Right forelimb (tissue), 1 donor: ENCODE data around the gene CLK4.

Source experiments
- DNase-seq: peaks from one replicate; pipeline ENCODE4 v3.0.0-alpha.2; 2018

The CLK4 gene

DNA sequence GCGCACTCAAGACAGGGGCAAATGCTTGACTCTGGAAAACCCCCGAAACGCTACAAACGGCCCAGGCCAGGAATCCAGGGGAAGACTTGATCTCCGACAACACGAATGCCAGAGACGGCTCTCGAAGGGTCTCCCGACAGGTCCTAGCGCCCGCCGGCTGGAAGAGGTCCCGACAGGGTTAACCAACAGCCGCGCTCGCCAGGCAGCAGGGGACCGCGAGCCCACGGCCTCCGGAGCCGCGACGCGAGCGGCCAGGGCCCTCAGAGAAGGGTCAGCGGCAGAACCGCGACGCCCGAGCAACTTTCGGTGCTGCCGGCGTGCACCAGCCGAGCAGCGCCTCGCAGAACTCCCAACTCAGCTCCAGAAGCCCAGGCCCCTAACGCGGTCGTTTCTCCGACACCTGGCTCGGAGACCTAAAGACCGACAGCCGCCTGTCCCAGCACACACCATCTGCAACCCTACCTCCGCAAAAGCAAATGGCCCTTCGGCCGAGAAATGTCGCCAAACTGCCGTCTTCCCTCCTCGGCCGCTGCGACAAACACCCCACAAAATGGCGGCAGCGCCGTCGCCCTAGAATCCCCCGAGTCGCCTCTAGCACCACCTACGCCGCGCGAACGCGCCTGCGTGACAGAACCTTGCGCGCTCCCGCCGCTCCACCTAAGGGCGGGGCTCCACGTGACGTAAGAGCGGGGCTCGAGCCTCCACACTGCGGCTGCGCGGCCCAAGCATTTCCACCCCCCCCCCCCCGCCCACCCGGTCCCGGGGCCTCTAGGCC, at the start of gene CLK4:
CLK4 (minus strand) TSS at position 567 of the 775 bp plus-strand sequence. CDS start 3,634 bp downstream, outside the sequence.
- peak; percentile 98 for DNase-seq

DNA sequence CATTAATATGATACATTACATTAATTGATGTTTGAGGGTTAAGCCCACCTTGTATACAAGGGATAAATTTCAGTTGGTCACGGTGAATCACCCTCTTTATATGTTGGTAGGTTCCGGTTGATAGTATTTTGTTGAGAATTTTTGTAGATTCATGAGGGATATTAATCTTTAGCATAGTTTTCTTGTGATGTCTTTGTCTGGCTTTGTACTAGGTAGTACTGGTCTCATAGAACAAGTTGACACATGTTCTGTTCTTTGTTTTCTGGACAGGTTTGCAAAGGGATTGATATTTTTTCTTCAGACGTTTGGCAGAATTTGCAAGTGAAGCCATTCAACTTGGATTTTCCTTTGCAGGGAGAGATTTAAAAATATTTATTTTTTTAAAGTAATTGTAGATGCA, 49.1 kb upstream of the CLK4 start:
- no peak for DNase-seq

DNA sequence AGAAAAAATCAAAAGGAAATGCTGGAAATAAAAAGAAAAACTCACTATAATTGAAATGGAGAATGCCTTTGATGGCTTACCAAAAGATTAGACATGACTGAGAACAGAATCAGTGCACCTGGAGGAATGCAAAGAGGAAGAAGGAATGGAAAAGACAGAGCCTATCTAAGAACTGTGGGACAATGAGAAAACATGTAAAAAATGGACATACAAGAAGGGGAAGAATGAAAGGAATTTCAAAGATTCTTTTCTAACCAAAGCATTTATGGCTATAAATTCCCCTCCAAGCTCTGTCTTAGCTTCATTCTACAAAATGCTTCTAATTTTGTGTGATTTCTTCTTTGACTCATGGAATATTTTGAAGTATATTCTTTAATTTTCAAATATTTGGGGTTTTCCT, 47.5 kb upstream of the CLK4 start:
- no peak for DNase-seq

GRCh38 chr5:178673801-178674295, 47.0 kb upstream of the CLK4 start:
- DNase-seq: no peak

- no peak for DNase-seq
These were observed 45.8 kb upstream of the CLK4 start for GRCh38 chr5:178672630-178673029.

GRCh38 chr5:178671602-178672144, 44.8 kb upstream of the CLK4 start:
- DNase-seq: no peak

- no peak for DNase-seq
These were observed 43.6 kb upstream of the CLK4 start for GRCh38 chr5:178670351-178670885.

DNA sequence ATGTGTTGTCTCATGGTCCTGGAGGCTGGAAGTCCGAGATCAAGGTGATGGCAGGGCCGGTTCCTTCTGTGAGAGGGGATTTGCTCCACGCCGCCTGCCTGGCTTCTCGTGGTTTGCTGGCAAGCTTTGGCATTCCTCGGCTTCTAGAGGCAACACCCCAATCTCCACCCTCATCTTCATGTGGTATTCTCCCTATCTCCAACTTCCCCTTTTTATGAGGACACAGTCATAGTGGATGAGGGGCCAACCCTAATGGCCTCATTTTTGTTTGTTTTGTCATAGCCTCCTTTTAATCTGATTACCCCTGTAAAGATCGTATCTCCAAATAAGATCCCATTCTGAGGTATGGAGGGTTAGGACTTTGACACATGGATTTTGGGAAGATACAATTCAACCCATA, 41.7 kb upstream of the CLK4 start:
- no peak for DNase-seq

DNA sequence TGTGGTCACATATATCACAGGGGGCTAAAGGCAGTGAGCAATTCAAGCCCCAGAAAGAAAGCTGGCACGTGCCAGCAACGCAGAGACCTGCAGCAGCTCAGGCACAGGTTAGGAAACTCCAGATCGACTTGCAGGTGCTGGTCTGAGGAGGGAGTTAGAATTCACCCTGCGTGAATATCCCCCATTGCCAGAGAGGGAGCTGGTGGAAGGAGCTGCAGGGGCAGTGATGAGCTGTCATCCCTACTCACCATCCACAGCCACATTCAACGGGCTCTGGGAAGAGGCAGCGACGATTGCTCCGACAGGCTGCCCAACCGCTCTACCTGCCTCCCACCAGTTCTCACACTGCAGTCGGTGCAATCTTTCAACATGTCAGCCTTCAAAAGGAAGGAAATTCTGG, 40.8 kb upstream of the CLK4 start:
- DNase-seq: no peak

- DNase-seq: no peak
These were observed 40.3 kb upstream of the CLK4 start for GRCh38 chr5:178667101-178667500.

DNA sequence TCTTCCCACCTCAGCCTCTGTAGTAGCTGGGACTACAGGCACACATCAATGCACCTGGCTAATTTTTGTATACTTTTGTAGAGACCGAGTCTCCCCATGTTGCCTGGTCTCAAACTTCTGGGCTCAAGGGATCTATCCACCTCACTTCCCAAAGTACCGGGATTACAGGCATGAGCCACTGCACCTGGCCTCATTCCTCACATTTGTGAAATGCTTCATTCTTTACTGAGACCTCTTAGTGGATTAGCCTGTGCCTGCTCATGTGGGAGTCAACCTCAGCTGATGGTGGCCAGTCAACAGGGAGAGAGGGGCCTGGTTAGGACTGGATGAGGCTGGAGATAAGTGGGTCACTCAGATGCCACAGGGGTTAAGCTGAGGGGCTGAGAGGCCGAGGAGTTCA, 37.3 kb upstream of the CLK4 start:
- no peak for DNase-seq

GRCh38 chr5:178662541-178662860, 35.7 kb upstream of the CLK4 start:
- DNase-seq: no peak

DNA sequence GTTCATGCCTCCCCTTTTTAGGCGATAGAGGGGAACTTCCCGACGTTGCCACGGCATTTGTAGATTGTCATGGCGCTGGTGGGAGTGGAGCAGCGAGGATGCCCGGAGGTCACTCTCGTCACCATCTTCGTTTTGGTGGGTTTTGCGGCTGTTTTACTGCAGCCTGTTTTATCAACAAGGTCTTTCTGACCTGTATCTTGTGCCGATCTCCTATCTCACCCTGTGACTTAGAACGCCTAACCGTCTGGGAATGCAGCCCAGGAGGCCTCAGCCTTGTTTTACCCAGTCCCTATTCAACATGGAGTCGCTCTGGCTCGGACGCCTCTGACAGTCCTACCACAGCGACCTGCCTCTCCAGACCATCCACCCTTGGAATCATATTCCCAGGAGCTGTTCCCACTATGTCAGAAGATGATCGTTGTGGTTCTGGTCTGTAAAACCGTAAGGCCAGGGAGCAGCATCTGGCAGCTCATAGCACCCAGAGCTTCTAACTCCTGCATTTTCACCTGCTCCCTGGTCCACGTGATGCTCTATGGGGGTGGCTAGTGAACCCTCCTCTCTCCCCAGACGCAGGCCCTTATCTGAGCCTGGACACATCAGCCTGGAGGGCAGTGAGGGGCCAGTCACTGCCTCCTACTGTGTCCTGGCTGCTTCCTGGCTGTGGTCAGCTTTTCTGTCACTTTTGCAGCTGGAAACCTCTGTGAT, 35.1 kb upstream of the CLK4 start:
- no peak for DNase-seq

- no peak for DNase-seq
These were observed 24.4 kb upstream of the CLK4 start for GRCh38 chr5:178651046-178651810.

- DNase-seq: no peak
These were observed 23.4 kb upstream of the CLK4 start for GRCh38 chr5:178650214-178650613.

- no peak for DNase-seq
These were observed 22.7 kb upstream of the CLK4 start for GRCh38 chr5:178649580-178649979.

DNA sequence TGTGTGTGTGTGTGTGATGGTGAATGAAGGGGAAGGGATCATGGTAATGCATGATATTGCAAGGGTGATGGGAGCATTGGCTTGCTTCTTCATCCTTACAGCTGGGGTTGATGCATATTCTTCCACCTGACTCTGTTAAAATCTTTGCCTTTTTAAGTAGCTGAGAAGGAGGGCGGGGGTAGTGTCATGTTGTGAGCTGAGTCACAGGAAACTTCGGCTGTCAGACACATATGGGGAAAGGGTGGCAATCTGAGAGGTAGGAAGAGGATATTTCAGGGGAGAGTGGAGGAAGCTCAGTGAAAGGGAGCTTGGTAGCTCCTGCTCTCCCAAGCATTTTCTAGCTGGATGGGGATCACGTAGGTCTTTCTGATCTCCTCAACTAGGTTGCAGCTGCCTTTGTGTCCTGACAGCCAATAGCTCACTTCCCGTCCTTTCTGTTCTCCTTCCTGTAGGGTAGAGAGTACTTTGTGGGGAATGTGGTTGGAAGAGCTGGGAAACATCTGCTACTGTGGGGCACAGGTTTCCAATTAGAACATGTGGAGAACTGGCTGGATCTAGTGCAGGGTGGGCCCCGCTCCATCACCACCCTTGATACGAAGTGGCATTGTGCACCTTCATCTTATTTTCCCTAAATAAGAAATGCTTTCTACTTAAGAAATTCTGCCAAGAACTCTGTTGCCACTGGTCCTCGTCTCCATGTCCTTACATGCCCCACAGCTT, 18.1 kb upstream of the CLK4 start:
- no peak for DNase-seq

DNA sequence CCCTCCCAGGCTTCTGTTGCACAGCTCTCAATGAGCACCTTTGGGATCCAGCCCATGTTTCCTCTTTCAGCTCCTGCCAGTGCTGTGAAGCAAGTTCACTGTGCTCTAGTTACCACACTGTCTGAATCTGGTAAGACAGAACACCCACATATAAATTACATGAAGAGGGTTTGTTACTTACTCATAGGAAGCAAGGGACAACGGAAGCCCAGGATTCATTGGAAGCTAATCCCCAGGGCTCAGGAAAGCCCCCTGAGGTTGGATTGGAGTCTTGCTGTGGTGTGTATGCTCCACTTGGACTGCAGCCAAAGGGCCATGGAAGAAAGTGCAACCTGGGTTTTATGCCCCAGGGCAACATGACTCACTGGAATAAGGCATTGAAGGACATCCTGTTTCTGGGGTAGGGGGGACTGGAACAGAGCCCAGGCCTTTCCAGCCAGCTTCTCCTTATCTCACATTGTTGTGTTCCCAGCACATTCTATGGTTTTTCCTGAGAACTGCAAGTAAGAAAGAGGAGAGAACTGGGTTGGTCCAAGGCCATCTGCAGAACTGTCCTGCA, 15.6 kb upstream of the CLK4 start:
- no peak for DNase-seq

- DNase-seq: no peak
These were observed 14.9 kb upstream of the CLK4 start for GRCh38 chr5:178641711-178642110.

GRCh38 chr5:178640331-178641045, 13.6 kb upstream of the CLK4 start:
- no peak for DNase-seq

DNA sequence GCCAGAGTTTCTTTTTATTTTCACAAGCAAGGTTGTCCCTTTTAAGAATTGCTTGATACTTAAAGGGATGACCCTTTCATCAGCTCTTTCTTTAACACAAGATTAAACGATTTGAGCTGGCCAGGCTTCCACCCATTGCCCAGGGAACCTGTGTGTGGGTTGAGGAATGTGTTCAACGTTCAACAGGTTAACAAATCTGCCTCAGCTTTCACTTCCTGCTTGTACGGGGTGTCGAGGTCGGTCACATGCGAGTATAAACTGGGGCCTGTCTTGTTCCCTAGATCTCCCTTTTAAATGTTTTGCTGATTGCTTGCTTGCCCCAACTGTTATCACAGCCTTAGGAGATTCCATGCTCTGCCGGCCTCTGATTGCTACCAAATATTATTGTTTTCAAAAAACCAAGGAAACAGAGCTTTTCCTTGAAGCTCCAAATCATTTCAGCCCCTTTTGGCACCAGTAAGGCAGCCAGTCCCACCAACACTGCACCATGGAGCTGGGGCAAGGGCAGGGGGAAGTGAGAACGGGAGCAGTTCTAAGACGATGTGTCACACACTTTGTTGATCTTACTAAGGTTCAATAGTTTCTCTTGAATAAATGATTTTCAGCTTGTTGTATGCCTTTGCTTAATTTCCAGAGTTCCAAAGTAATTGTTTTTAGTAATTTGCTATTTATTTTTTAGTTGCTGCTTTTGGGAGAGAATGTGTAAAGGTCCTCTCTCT, 10.7 kb upstream of the CLK4 start:
- no peak for DNase-seq
